Brain microvascular endothelial cell (primary cell): ENCODE data around the gene CAPN13.
"Not testable (repeated sequence)": the region's sequence is repeated elsewhere in the genome, so short reads cannot be mapped to it uniquely, and the experiment has no call there.

Experiments used
- DNase-seq: peaks from one replicate; pipeline ENCODE4 v3.0.0-alpha.2; 2020
- H3K27ac ChIP-seq: fragments of 250-450 bp; sonication (Bioruptor Pico); 2 replicates; pipeline ENCODE4 v1.5.1; 2020; ENCODE audit warnings: mild to moderate bottlenecking, moderate library complexity
- H3K27me3 ChIP-seq: fragments of 250-450 bp; sonication (Bioruptor Pico); replicated peaks from 2 replicates; pipeline ENCODE4 v1.5.1; 2020; ENCODE audit warnings: mild to moderate bottlenecking
- H3K36me3 ChIP-seq: fragments of 250-450 bp; sonication (Bioruptor Pico); replicated peaks from 2 replicates; pipeline ENCODE4 v1.5.1; 2020; ENCODE audit warnings: mild to moderate bottlenecking
- H3K4me3 ChIP-seq: 2 replicates; pipeline ENCODE4 v1.5.1; 2011; ENCODE audit warnings: low read depth, mild to moderate bottlenecking, control low read depth, low read length, moderate library complexity
- CTCF ChIP-seq: IDR thresholded peaks from 2 replicates; pipeline ENCODE4 v1.5.1; 2011; ENCODE audit warnings: low read depth, mild to moderate bottlenecking, moderate library complexity, low read length, control low read depth, inconsistent platforms; ENCODE audit errors: missing control alignments
- in situ Hi-C: cut with HindIII; loops from 2 replicates; pipeline ENCODE4 v1.10.0; 2017; ENCODE audit warnings: low sequenced_read_pairs, low pct_ligation_motif_present

Gene CAPN13

GRCh38 chr2:30701782-30702181 lies 105.5 kb downstream of the CAPN13 start:
- no peak for TF ChIP-seq CTCF
- H3K27ac ChIP-seq, result no peak overlapping the region
- no peaks in the 10 kb centered on the region for H3K36me3 ChIP-seq
- no peak for DNase-seq
- in situ Hi-C loops, result no loop called here
- H3K4me3 ChIP-seq, result no peak overlapping the region
- H3K27me3 ChIP-seq, result no peaks in the 10 kb centered on the region

GRCh38 chr2:30697242-30698103 lies 109.8 kb downstream of the CAPN13 start:
- in situ Hi-C loops, H3K27me3 ChIP-seq, H3K36me3 ChIP-seq, H3K27ac ChIP-seq, DNase-seq, H3K4me3 ChIP-seq: not testable (repeated sequence)
- TF ChIP-seq CTCF, result peak; percentile 40

GRCh38 chr2:30695749-30696148 lies 111.5 kb downstream of the CAPN13 start:
- TF ChIP-seq CTCF, result no peak
- H3K27me3 ChIP-seq, result no peaks in the 10 kb centered on the region
- no peak for DNase-seq
- no peak overlapping the region for H3K4me3 ChIP-seq
- H3K27ac ChIP-seq, result no peak overlapping the region
- no peaks in the 10 kb centered on the region for H3K36me3 ChIP-seq
- in situ Hi-C loops, result no loop called here

- no peaks in the 10 kb centered on the region for H3K36me3 ChIP-seq
- in situ Hi-C loops, result no loop called here
- no peak overlapping the region for H3K27ac ChIP-seq
- peak; percentile 22 for DNase-seq
- no peaks in the 10 kb centered on the region for H3K27me3 ChIP-seq
- H3K4me3 ChIP-seq, result no peak overlapping the region
- TF ChIP-seq CTCF, result no peak
Observed at GRCh38 chr2:30694286-30695055, 112.8 kb downstream of the CAPN13 start.

GRCh38 chr2:30693821-30694281 lies 113.4 kb downstream of the CAPN13 start:
- Histone ChIP-seq H3K4me3 (no peak overlapping the region), H3K27me3 (no peaks in the 10 kb centered on the region), H3K36me3 (no peaks in the 10 kb centered on the region), H3K27ac (no peak overlapping the region)
- no peak for TF ChIP-seq CTCF
- DNase-seq, result no peak
- in situ Hi-C loops, result no loop called here
